Measurements from ENCODE around the gene ATP10D.
"Not testable (repeated sequence)": the region's sequence is repeated elsewhere in the genome, so short reads cannot be mapped to it uniquely, and the experiment has no call there.

The ATP10D gene

GRCh38 chr4:47535567-47536147 lies 50.6 kb downstream of the ATP10D start:
- no peak for DNase-seq (ENCODE audit: low read depth, low spot score)

DNA sequence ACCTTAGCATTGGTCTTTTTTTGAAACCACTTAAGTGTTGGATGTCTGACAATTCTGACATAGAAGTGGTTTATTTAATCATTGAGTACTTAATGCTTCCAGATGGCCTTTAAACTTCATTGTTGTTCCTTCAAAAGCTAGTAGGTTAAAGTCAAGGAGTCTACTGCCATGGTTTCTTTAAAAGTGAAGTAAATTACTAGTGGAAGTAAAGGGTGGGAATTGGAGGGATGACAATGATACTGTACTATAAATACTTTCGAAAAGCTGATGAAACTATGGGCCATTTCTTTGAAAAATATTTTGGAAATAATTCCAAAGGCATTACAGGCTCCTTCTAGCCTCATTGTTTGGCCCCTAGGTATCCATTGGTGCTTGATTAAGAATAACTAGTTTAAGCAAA lies 51.9 kb downstream of the ATP10D start:
- DNase-seq (ENCODE audit: low read depth, low spot score), result no peak

DNA sequence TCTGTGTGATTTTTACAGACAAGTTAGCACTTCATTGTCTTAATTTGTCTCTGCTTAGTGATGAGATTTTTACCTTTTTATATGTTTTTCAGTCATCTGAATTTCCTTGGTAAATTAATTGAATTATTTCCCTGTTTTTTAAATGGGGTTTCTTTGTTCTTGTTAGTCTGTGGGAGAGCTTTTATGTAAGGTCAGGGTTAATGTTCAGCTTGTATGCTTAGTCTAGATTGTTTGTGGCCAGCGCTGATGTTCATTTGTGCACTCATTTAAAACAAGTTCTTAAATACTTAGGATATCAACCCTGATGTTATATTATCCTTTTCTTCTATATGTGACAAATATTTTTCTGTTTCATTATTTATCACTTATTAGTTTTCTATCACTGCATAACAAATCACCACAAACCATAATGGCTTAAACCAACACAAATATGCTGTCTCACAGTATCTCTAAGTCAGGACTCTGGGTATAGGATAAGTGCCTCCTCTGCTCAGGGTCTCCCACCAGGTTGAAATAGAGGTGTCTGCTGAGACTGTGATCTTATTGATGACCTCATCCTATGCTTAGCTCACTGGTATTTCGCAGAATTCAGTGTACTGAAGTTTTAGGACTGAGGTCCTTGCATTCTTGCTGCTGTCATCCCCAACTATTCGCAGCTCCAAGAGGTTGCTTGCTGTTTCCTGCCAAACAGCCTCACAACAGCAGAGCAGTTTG lies 53.2 kb downstream of the ATP10D start:
- no peak for DNase-seq (ENCODE audit: low read depth, low spot score)

DNA sequence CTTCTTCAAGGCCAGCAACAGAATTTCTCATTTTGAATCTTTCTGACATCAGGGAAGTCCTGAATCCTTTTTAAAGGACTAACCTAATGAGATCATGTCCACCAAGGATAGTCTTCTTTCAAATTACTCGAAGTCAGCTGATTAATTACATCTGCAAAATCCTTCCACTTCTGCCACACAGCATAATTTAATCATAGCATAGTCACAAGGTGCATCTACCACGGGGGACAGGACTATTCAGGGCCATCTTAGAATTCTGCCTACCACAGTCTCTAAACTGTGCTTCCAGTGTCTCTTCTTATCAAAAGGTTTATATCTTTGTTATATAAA lies 53.7 kb downstream of the ATP10D start:
- no peak for DNase-seq (ENCODE audit: low read depth, low spot score)

GRCh38 chr4:47542640-47543039 lies 57.6 kb downstream of the ATP10D start:
- DNase-seq (ENCODE audit: low read depth, low spot score), result not testable (repeated sequence)

- DNase-seq (ENCODE audit: low read depth, low spot score), result no peak
These were observed 58.3 kb downstream of the ATP10D start for GRCh38 chr4:47543331-47543730.

DNA sequence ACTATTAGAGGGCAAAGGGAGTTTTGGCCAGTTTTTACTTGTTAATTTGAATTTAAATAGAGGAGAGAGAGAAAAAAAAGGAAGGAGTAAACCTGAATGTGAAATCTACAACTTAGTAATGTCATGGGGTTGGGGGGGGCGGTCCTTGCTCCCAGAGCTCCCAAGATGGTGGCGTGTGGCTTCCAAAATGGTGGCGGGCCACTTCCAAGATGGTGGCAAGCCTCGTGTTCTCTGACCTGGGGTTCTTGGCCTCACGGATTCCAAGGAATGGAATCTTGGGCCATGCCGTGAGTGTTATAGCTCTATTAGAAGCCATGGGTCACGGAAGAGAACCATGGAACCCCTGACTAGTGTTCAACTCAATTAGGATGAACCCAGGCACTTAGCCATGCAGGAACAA lies 65.3 kb downstream of the ATP10D start:
- not testable (repeated sequence) for DNase-seq (ENCODE audit: low read depth, low spot score)

GRCh38 chr4:47550899-47551548 lies 65.9 kb downstream of the ATP10D start:
- DNase-seq (ENCODE audit: low read depth, low spot score), result no peak

- no peak for DNase-seq (ENCODE audit: low read depth, low spot score)
These were observed 66.6 kb downstream of the ATP10D start for GRCh38 chr4:47551682-47552081.

DNA sequence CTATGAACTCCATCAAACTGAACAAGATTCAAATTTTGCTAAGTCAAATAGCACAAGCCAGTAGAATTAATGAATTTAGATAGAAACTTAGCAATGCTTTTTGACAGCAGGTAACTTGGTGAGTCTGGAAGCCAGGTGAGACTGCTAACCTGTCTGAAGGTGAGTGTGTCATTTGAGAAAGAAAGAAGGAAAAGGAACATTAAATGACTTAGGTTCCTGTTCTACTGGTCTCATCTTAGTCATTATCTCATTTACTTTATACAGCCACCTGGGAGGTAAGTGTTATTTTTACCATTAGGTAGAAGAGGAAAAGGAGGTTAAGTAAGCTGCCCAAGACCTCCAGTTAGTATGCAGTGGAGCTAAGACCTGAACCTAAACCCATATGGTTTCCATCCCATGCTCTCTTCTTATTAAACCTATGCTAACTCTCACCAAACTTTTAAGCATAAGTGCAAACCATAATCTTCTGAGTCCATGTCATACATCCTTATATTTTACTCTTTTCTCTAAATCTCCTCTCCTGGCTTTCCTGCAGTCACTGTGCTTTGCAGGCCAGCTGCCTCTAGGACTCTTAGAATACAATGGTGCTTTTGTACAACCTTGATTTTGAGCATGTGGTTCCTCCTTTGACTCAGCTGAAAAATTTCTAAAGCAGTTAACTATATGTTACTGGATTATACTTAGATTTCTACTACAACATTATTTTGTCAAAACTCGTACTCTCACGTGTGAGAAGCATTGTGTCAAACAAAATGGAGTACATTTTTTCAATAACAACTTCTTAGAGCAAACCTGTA lies 68.5 kb downstream of the ATP10D start:
- DNase-seq (ENCODE audit: low read depth, low spot score), result no peak

- not testable (repeated sequence) for DNase-seq (ENCODE audit: low read depth, low spot score)
These were observed 70.8 kb downstream of the ATP10D start for GRCh38 chr4:47555920-47556319.

DNA sequence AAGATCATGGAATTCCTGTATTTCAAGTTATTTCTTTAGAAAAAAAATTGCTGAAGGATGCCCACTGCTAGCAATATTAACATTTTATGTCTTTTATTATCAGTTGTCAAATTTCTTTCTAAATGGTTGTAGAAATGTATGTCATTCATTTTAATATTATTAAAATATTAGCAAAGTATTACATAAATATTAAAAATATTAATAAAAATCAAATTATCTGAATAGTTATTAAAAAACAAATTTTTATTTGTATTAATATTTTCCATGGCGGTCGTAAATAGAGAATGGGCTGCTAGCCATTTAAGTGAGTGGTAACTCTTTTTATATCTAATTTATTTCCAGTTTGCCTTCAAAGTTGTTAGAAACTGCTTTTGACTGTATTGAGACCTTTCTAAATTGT lies 72.2 kb downstream of the ATP10D start:
- no peak for DNase-seq (ENCODE audit: low read depth, low spot score)

- no peak for DNase-seq (ENCODE audit: low read depth, low spot score)
These were observed 75.6 kb downstream of the ATP10D start for GRCh38 chr4:47560682-47561081.

DNA sequence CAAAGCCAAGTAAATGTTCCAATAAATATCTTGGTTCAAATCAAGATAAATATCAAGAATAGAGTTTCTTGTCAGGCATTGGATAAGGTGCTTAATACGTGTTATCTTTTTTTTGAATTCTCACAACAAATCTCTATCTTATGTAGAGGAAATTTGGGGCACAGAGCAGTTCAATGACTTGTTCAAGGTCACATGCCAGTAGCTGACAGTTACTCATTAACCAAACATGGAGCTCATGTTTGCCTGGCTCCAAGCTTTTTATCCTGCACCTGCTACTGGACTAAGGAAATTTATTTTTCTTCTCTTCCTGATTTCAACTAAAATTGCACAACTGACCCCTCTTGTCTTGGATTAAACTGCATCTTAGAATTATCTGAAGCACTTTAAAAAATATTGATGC lies 76.3 kb downstream of the ATP10D start:
- no peak for DNase-seq (ENCODE audit: low read depth, low spot score)

DNA sequence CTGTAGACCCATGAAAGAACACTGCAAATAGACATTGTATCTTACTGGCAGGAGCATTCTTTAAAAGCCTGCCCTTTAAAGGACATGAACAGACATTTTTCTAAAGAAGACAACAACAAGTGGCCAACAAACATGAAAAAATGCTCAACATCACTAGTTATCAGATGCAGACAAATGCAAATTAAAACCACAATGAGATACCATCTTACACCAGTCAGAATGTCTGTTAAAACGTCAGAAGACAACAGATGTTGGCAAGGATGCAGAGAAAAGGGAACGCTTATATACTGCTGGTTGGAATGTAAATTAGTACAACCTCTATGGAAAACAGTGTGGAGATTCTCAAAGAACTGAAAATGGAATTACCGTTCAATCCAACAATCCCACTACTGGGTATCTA lies 77.2 kb downstream of the ATP10D start:
- no peak for DNase-seq (ENCODE audit: low read depth, low spot score)

- no peak for DNase-seq (ENCODE audit: low read depth, low spot score)
These were observed 81.5 kb downstream of the ATP10D start for GRCh38 chr4:47566566-47566965.

DNA sequence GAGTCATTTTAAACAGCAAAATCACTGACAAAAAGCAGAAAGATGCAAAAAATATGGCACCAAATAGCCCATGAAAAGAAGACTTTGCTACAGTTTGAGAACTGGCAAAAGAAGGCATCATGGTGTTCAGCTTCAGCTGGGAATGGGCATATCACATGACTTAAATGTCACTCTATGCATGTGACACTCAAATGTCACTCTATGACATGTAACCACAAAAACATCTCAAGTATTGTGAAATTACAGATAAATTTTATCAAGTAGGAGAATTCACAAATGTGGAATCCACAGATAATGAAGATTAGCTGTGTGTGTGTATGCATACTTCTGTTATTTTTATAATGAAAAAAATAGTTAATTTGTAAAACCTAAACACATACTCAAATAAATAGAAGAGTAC lies 81.9 kb downstream of the ATP10D start:
- DNase-seq (ENCODE audit: low read depth, low spot score), result no peak

DNA sequence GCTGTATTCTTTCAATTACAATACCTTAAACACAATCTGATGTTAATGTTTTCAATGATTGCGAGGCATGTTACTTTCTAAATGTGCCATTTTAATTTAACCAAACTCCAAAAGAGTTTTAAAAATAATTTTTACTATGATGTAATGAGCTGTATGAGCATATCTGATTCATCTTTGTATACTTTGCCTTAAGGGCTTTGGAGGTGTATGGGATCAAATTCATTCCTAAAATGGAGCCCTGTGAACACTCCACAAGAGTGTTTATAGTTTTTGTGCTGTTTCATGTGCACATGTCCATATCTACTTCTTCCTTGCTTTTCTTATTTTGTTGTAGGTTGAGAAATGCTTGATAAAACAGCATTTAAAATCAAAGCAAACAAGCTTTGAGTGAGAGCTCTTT lies 82.4 kb downstream of the ATP10D start:
- no peak for DNase-seq (ENCODE audit: low read depth, low spot score)

- DNase-seq (ENCODE audit: low read depth, low spot score), result no peak
These were observed 85.7 kb downstream of the ATP10D start for GRCh38 chr4:47570816-47571215.

- DNase-seq (ENCODE audit: low read depth, low spot score), result no peak
These were observed 87.9 kb downstream of the ATP10D start for GRCh38 chr4:47572981-47573380.

DNA sequence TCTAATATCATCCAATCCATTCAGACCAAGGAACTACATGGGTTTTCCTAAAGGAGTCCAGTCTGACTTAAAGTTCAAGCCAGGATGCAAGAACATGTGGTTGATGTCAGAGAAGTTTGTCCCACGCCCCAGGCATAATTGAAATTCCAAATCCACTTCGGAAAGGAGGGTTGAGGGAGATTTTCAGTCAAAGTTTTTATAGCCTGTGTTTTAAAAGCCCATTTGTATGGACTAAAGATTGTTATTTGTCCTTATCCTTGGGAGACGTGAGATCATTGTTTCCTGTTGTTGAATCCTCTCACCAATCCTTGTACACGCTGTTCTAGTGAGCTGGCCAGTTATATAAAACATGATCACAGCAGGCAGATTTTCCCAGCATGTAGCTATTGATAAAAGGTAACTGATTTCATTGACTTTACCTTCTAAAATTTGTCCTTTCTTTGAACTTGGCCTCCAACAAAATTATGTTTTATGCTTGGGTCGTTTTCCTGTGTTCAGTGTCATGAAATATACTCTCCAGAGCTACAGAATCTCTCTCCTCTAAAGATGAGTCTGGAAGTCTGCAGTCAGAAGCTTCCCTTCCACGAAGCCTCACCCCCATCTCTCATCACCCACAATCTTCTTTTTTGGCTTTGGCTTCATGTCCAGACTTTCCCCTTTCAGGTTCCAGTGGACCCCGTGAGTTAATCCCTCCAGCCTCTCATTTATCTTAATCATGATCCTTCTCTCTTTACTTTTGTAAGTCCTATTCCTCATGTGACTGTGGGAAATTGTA lies 92.9 kb downstream of the ATP10D start:
- DNase-seq (ENCODE audit: low read depth, low spot score), result no peak

DNA sequence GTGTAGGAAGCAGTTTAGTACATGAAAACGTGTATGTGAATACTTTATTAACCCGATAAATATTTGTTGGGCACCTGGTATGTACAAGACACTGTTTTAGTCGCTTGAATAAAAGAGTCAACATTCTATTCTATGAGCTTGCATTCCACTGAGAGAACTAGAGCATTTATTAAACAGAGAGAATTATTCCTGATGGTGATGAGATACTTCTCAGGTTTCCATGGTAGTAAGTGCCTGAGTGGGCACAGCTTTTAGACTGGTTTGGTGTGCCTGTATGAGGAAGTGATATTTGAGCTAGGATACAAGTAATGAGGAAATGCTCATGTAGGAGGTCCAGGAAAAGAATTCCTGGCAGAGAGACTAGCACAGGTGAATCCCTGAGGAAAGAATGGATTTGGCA lies 94.2 kb downstream of the ATP10D start:
- DNase-seq (ENCODE audit: low read depth, low spot score), result no peak

All from iPS DF 19.7 (cell line).